Vagina (tissue), 2 donors: ENCODE data around the gene EFTUD2.

ENCODE experiments used
- POLR2A ChIP-seq, 2 donors: fragments of 450-650 bp; IDR thresholded peaks; one replicate each; pipeline ENCODE4 v1.6.1; 2017; ENCODE audit warnings: antibody characterized with exemption in 2 of 2, mild to moderate bottlenecking in 2 of 2, moderate library complexity in 2 of 2
- POLR2AphosphoS5 ChIP-seq, 2 donors: sonication (generic); formaldehyde crosslinking; IDR thresholded peaks; one replicate each; pipeline ENCODE4 v1.9.0; 2017; ENCODE audit warnings: antibody characterized with exemption in 2 of 2, mild to moderate bottlenecking in 2 of 2, low read depth in 1 of 2; ENCODE audit not compliant: insufficient read depth in 1 of 2
- TF ChIP-seq, protein P1 (sequence below), 3 experiments: fragments of 450-650 bp in 2 of 3; fragments of 200-600 bp in 1 of 3; sonication (generic) in 1 of 3; IDR thresholded peaks; one replicate each; pipeline ENCODE4 v1.5.1; 2017 to 2019; ENCODE audit warnings: antibody characterized with exemption in 3 of 3, mild to moderate bottlenecking in 2 of 3, moderate library complexity in 2 of 3

DNA sequence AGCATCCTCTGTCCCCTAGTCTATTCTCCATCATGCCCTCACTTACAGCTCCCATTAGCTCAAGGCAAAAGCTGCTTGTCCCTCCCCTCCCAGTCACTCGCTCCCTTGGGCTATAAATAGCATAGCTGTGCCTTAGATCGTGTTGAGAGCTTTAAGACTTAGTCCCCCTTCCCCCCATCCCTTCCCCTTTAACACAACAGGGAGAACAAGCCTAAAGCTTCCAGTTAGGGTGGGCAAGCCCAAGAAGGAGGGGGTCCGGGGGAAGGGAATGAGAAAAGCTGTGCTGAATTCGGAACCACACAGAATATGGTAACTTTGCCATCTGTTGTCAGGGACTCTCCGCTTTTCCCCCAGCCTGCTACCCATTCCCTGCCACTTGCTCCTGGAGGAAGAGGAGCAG is 56.5 kb downstream of the EFTUD2 start:
- TF ChIP-seq, protein P1, sequence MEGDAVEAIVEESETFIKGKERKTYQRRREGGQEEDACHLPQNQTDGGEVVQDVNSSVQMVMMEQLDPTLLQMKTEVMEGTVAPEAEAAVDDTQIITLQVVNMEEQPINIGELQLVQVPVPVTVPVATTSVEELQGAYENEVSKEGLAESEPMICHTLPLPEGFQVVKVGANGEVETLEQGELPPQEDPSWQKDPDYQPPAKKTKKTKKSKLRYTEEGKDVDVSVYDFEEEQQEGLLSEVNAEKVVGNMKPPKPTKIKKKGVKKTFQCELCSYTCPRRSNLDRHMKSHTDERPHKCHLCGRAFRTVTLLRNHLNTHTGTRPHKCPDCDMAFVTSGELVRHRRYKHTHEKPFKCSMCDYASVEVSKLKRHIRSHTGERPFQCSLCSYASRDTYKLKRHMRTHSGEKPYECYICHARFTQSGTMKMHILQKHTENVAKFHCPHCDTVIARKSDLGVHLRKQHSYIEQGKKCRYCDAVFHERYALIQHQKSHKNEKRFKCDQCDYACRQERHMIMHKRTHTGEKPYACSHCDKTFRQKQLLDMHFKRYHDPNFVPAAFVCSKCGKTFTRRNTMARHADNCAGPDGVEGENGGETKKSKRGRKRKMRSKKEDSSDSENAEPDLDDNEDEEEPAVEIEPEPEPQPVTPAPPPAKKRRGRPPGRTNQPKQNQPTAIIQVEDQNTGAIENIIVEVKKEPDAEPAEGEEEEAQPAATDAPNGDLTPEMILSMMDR (IDR thresholded peaks at IDR 0.05): no peak
- no peak for TF ChIP-seq POLR2AphosphoS5 (IDR thresholded peaks at IDR 0.05; ENCODE audit: insufficient read depth in 1 of 2, low read depth in 1 of 2)
- TF ChIP-seq POLR2A (IDR thresholded peaks at IDR 0.05): no peak
